ENCODE results near the gene RMND5B.

DNA sequence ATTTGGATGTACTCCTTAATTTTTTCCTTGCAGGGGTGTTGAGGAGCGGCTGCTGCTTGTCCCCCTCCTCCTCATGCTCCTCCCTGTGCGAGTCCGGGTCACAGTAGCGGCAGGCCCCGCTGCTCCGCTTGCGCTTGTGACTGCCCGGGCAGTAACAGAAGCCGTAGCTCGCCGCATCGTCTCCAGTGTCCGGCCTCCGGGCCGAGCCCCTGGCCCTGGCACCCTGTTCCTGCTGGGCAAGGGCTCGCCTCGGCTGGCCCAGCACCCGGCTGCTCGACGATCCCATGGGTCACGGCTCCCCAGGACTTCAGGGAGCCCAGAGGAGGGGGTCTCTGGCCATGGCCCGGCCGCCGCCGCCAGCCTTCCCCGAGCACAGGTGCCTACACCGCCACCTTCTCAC lies 56.2 kb downstream of the RMND5B start, which contains the start of gene GMCL2:
- TF ChIP-seq CTCF (IDR thresholded peaks at IDR 0.05; ENCODE audit: low read depth, low read length) (no peak), POLR2A (IDR thresholded peaks at IDR 0.05; ENCODE audit: extremely low read depth, insufficient read length) (no peak)
- TF ChIP-seq, protein P1, sequence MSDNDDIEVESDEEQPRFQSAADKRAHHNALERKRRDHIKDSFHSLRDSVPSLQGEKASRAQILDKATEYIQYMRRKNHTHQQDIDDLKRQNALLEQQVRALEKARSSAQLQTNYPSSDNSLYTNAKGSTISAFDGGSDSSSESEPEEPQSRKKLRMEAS (IDR thresholded peaks at IDR 0.05; ENCODE audit: low read depth, low read length): no peak
